HL-60 (cell line): ENCODE measurements around the gene SLC4A4.

Experiments
- DNase-seq, 2 experiments: peaks; one replicate each; pipeline ENCODE4 v3.0.0-alpha.2; 2010 to 2020; ENCODE audit warnings: low read depth in 1 of 2, low spot score in 1 of 2
- H3K27ac ChIP-seq: fragments of 250-450 bp; sonication (Bioruptor Pico); replicated peaks from 2 replicates; pipeline ENCODE4 v1.5.1; 2020; ENCODE audit warnings: mild to moderate bottlenecking, moderate library complexity
- H3K27me3 ChIP-seq: fragments of 250-450 bp; sonication (Bioruptor Pico); 2 replicates; pipeline ENCODE4 v1.5.1; 2021; ENCODE audit warnings: mild to moderate bottlenecking, moderate library complexity; ENCODE audit not compliant: insufficient read depth, poor library complexity, severe bottlenecking
- H3K4me3 ChIP-seq: replicated peaks from 2 replicates; pipeline ENCODE4 v1.5.1; 2011; ENCODE audit warnings: mild to moderate bottlenecking, control low read depth, low read length; ENCODE audit not compliant: insufficient read depth
- GABPA ChIP-seq: IDR thresholded peaks from 2 replicates; pipeline ENCODE4 v1.6.1; 2012; ENCODE audit warnings: low read depth
- POLR2AphosphoS5 ChIP-seq: IDR thresholded peaks from 2 replicates; pipeline ENCODE4 v1.6.1; 2012; ENCODE audit warnings: low read depth
- SPI1 ChIP-seq: IDR thresholded peaks from 2 replicates; pipeline ENCODE4 v1.6.1; 2012; ENCODE audit warnings: low read depth, mild to moderate bottlenecking, borderline replicate concordance
- TF ChIP-seq, protein P1 (sequence below): IDR thresholded peaks from one replicate; pipeline ENCODE4 v1.5.1; 2011; ENCODE audit warnings: low read length, control low read depth, inconsistent platforms; ENCODE audit not compliant: insufficient read depth
- TF ChIP-seq, protein P2 (sequence below): IDR thresholded peaks from 2 replicates; pipeline ENCODE4 v1.6.1; 2012; ENCODE audit warnings: low read depth; ENCODE audit not compliant: insufficient replicate concordance

The SLC4A4 gene

GRCh38 chr4:71348586-71348985 is 9.8 kb downstream of the SLC4A4 start:
- Histone ChIP-seq H3K4me3 (no peak overlapping the region), H3K27me3 (no peaks in the 10 kb centered on the region), H3K27ac (no peak overlapping the region)
- TF ChIP-seq GABPA (no peak), SPI1 (no peak), POLR2AphosphoS5 (no peak)
- TF ChIP-seq, protein P1, sequence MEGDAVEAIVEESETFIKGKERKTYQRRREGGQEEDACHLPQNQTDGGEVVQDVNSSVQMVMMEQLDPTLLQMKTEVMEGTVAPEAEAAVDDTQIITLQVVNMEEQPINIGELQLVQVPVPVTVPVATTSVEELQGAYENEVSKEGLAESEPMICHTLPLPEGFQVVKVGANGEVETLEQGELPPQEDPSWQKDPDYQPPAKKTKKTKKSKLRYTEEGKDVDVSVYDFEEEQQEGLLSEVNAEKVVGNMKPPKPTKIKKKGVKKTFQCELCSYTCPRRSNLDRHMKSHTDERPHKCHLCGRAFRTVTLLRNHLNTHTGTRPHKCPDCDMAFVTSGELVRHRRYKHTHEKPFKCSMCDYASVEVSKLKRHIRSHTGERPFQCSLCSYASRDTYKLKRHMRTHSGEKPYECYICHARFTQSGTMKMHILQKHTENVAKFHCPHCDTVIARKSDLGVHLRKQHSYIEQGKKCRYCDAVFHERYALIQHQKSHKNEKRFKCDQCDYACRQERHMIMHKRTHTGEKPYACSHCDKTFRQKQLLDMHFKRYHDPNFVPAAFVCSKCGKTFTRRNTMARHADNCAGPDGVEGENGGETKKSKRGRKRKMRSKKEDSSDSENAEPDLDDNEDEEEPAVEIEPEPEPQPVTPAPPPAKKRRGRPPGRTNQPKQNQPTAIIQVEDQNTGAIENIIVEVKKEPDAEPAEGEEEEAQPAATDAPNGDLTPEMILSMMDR: no peak
- TF ChIP-seq, protein P2, sequence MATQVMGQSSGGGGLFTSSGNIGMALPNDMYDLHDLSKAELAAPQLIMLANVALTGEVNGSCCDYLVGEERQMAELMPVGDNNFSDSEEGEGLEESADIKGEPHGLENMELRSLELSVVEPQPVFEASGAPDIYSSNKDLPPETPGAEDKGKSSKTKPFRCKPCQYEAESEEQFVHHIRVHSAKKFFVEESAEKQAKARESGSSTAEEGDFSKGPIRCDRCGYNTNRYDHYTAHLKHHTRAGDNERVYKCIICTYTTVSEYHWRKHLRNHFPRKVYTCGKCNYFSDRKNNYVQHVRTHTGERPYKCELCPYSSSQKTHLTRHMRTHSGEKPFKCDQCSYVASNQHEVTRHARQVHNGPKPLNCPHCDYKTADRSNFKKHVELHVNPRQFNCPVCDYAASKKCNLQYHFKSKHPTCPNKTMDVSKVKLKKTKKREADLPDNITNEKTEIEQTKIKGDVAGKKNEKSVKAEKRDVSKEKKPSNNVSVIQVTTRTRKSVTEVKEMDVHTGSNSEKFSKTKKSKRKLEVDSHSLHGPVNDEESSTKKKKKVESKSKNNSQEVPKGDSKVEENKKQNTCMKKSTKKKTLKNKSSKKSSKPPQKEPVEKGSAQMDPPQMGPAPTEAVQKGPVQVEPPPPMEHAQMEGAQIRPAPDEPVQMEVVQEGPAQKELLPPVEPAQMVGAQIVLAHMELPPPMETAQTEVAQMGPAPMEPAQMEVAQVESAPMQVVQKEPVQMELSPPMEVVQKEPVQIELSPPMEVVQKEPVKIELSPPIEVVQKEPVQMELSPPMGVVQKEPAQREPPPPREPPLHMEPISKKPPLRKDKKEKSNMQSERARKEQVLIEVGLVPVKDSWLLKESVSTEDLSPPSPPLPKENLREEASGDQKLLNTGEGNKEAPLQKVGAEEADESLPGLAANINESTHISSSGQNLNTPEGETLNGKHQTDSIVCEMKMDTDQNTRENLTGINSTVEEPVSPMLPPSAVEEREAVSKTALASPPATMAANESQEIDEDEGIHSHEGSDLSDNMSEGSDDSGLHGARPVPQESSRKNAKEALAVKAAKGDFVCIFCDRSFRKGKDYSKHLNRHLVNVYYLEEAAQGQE: no peak
- DNase-seq: no peak

GRCh38 chr4:71355045-71355444 is 16.2 kb downstream of the SLC4A4 start:
- H3K4me3 ChIP-seq: no peak overlapping the region
- TF ChIP-seq POLR2AphosphoS5 (no peak), GABPA (no peak), SPI1 (no peak)
- TF ChIP-seq, protein P1: no peak
- TF ChIP-seq, protein P2: no peak
- no peak overlapping the region for H3K27ac ChIP-seq
- H3K27me3 ChIP-seq: no peaks in the 10 kb centered on the region
- no peak for DNase-seq

DNA sequence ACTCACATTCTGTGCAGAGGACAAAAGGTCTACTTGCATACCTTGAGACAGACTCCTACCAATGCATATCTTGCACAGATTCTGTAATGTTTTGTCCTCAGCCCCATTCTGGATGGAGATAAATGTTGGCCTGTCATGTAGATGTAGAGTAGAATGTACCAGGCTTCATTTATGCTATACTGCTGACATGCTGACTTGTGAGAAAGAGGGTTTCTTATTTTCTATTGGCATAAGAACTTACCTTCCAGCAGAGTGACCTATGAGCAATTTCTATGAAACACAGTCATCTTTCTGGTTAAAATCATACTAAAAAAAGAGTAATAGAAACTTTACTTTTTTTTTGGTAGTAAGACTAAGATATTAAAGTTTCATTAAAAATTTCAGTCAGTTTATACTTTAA is 17.2 kb downstream of the SLC4A4 start:
- Histone ChIP-seq H3K4me3 (no peak overlapping the region), H3K27ac (no peak overlapping the region), H3K27me3 (no peaks in the 10 kb centered on the region)
- TF ChIP-seq, protein P1: no peak
- DNase-seq: no peak

GRCh38 chr4:71356924-71357663 is 18.3 kb downstream of the SLC4A4 start:
- Histone ChIP-seq H3K27ac (no peak overlapping the region), H3K27me3 (no peaks in the 10 kb centered on the region), H3K4me3 (no peak overlapping the region)
- no peak for TF ChIP-seq POLR2AphosphoS5
- no peak for TF ChIP-seq GABPA
- TF ChIP-seq, protein P1: no peak
- TF ChIP-seq, protein P2: no peak
- TF ChIP-seq SPI1: no peak
- DNase-seq: no peak
